Endothelial cell of umbilical vein (primary cell): ENCODE measurements around the gene NINL.

Experiments
- EZH2 ChIP-seq: IDR thresholded peaks from 2 replicates; pipeline ENCODE4 v1.6.1; 2012; ENCODE audit warnings: borderline replicate concordance, low read depth, mild to moderate bottlenecking, moderate library complexity, low read length, inconsistent platforms; ENCODE audit not compliant: severe bottlenecking
- MAX ChIP-seq: IDR thresholded peaks from 2 replicates; pipeline ENCODE4 v1.6.1; 2011; ENCODE audit not compliant: insufficient read depth, insufficient read length
- MYC ChIP-seq: IDR thresholded peaks from one replicate; pipeline ENCODE4 v1.6.1; 2011; ENCODE audit warnings: mild to moderate bottlenecking, low read depth, low read length
- POLR2A ChIP-seq: IDR thresholded peaks from 2 replicates; pipeline ENCODE4 v1.6.1; 2012; ENCODE audit warnings: low read depth, mild to moderate bottlenecking, control low read depth, low read length
- POLR2AphosphoS5 ChIP-seq: IDR thresholded peaks from 2 replicates; pipeline ENCODE4 v1.6.1; 2012; ENCODE audit warnings: low read depth, mild to moderate bottlenecking, control low read depth, low read length, moderate library complexity; ENCODE audit not compliant: insufficient read depth
- TF ChIP-seq, protein P1 (sequence below), 2 donors: IDR thresholded peaks; 1 replicate in 1 of 2; 2 replicates in 1 of 2; pipeline ENCODE4 v1.5.1; 2011; ENCODE audit warnings: low read length in 2 of 2, mild to moderate bottlenecking in 2 of 2, moderate library complexity in 2 of 2, control low read depth in 1 of 2, inconsistent platforms in 1 of 2, low read depth in 1 of 2; ENCODE audit not compliant: insufficient read depth in 1 of 2; ENCODE audit errors: extremely low read depth in 1 of 2

DNA sequence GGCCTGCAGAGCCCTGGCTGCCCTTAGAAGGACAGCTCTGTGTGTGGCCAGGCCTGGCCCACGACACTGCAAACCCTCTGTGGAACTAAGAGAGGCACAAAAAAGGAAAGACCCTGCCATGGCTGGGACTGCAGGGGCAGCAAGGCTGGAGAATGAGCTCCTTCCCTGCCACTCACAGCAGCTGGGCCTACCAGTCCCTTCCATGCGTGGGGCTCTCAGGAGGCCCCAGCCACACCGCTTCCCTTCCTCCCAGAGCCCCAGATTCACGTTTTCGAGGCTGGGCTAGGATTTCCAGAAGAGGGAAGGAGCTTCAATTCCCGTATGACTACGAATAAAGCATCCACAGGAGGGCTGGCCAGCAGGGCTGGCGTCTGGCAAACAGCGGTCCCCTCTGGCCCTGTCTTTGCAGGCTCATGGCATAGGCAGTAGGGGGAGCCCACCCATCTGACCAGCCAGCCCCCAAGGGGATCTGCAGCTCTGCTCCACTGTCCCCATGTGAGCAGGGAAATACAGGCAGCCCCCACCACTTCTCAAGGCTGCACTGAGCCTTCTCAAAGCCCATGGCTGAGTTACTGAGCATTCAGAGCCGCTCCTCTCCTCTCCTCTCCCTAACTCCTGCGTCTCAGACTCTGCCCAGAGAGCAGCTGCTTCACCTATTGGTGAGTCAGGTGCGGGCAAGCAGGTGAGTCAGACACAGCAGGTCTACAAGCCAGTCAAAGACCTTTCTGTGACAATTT is 53.1 kb downstream of the NINL start:
- TF ChIP-seq, protein P1, sequence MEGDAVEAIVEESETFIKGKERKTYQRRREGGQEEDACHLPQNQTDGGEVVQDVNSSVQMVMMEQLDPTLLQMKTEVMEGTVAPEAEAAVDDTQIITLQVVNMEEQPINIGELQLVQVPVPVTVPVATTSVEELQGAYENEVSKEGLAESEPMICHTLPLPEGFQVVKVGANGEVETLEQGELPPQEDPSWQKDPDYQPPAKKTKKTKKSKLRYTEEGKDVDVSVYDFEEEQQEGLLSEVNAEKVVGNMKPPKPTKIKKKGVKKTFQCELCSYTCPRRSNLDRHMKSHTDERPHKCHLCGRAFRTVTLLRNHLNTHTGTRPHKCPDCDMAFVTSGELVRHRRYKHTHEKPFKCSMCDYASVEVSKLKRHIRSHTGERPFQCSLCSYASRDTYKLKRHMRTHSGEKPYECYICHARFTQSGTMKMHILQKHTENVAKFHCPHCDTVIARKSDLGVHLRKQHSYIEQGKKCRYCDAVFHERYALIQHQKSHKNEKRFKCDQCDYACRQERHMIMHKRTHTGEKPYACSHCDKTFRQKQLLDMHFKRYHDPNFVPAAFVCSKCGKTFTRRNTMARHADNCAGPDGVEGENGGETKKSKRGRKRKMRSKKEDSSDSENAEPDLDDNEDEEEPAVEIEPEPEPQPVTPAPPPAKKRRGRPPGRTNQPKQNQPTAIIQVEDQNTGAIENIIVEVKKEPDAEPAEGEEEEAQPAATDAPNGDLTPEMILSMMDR (IDR thresholded peaks at IDR 0.05; ENCODE audit: extremely low read depth in 1 of 2, insufficient read depth in 1 of 2, low read depth in 1 of 2, low read length in 2 of 2), result peak in 1 of 2 donors; percentile 50
- TF ChIP-seq EZH2, result no peak
- TF ChIP-seq POLR2A, result no peak
- TF ChIP-seq MYC, result no peak
- no peak for TF ChIP-seq MAX
- TF ChIP-seq POLR2AphosphoS5, result no peak
